ENCODE measurements around the gene PRKCQ.
A peak's percentile ranks its signal among the peaks of the same experiment; 100 is the strongest.

Gene PRKCQ

DNA sequence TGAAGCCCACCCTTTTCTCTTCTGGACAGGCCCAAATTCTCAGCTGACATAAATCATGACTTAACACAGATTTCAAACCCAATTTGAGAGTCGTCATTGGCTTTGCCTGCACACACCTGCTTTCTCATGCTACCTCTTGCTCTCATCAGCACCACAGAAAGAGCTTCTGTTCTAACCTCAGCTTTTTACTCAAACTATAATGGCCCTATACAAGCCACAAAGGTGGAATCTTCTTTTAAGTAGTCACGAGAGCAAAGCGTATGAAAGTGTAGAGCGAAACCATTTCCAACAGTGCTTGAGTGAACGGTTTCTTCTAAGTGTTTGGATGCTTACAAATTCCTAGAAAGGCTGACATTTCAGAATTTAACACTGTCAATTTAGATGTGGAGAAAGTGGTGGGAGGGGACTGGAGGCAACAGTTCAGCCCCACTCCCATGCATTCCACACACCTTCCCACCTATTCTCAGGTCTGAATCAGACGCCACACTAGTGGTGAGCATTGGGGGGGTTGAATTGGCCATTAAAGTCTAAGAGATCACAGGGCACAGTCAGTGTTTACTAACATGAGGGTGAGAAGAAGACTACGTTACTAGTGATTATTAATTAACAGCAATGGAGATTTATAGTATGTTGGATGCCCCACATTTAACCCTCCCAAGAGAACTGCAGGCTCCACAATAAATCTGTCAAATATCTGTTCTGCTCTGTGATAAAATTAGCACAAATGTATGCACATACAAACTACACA is 114.0 kb downstream of the PRKCQ start:
- Histone ChIP-seq H3K27me3 (ENCODE audit: control insufficient read depth in 3 of 3, insufficient read depth in 3 of 3, low read depth in 1 of 3, low read length in 3 of 3) (no peaks in the 10 kb centered on the region), H3K23ac (ENCODE audit: low read depth, low read length, poor library complexity) (no peak overlapping the region), H2AFZ (ENCODE audit: low read length) (no peak overlapping the region), H2AK5ac (ENCODE audit: low read depth, low read length) (no peak overlapping the region), H2BK15ac (ENCODE audit: low read length) (no peak overlapping the region), H3K27ac (replicated peaks; ENCODE audit: low read length) (no peak overlapping the region), H3K79me1 (ENCODE audit: low read depth, low read length) (no peaks in the 10 kb centered on the region), H3K4me1 (ENCODE audit: control insufficient read depth in 2 of 2, insufficient read depth in 1 of 2, low read depth in 1 of 2, low read length in 2 of 2) (no peaks in the 10 kb centered on the region), H2BK12ac (ENCODE audit: low read length) (no peak overlapping the region), H3K4me3 (ENCODE audit: low read length in 2 of 2) (no peak overlapping the region), H2BK5ac (ENCODE audit: low read length) (no peak overlapping the region), H3K36me3 (replicated peaks in 1 of 2; ENCODE audit: control insufficient read depth in 2 of 2, insufficient read depth in 2 of 2, low read length in 2 of 2) (no peaks in the 10 kb centered on the region), H3K9me3 (replicated peaks in 1 of 2; ENCODE audit: control insufficient read depth in 2 of 2, insufficient read depth in 1 of 2, low read depth in 1 of 2, low read length in 2 of 2) (no peaks in the 10 kb centered on the region), H4K8ac (ENCODE audit: low read depth, low read length) (no peak overlapping the region), H2BK120ac (ENCODE audit: low read depth, low read length) (no peak overlapping the region), H3K4ac (ENCODE audit: low read length) (no peak overlapping the region), H3K4me2 (ENCODE audit: insufficient read depth, low read length, poor library complexity, severe bottlenecking) (no peak overlapping the region), H3K18ac (ENCODE audit: low read length) (no peak overlapping the region), H4K91ac (ENCODE audit: low read depth, low read length, poor library complexity) (no peak overlapping the region), H3K14ac (ENCODE audit: low read length) (no peak overlapping the region), H3K9ac (ENCODE audit: low read depth, low read length, poor library complexity) (no peak overlapping the region)
- no CpG with 5 or more reads among the region's 7 CpGs for WGBS, 2 donors (ENCODE audit: extremely low coverage in 2 of 2, insufficient read length in 2 of 2, insufficient replicate concordance in 1 of 2)
- DNase-seq (ENCODE audit: low spot score) = no peak

DNA sequence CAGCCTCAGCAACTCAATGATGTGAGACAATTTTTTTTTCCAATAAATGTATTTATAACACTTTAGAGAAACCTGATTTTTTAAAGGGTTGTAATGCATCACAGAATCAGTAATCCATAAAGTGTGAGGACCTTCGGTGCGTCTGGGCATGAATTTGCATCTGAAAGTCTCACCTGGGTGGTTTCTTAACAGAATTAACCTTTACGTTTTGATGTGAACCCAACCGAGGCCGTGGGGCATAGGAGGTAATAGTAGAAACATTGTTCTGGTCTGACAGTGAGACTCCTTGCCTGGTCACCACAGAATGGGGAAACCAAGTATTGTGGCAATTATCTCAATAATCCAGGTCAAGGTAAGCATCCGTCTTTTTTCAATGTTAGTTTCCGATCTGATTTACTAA is 114.6 kb downstream of the PRKCQ start:
- H3K4ac ChIP-seq (ENCODE audit: low read length) = no peak overlapping the region
- no peak overlapping the region for H4K91ac ChIP-seq (ENCODE audit: low read depth, low read length, poor library complexity)
- H3K23ac ChIP-seq (ENCODE audit: low read depth, low read length, poor library complexity) = no peak overlapping the region
- no peak overlapping the region for H3K9ac ChIP-seq (ENCODE audit: low read depth, low read length, poor library complexity)
- no peaks in the 10 kb centered on the region for H3K27me3 ChIP-seq (ENCODE audit: control insufficient read depth in 3 of 3, insufficient read depth in 3 of 3, low read depth in 1 of 3, low read length in 3 of 3)
- H3K14ac ChIP-seq (ENCODE audit: low read length) = no peak overlapping the region
- no peak overlapping the region for H3K4me3 ChIP-seq (ENCODE audit: low read length in 2 of 2)
- H3K27ac ChIP-seq (replicated peaks; ENCODE audit: low read length) = no peak overlapping the region
- H2BK15ac ChIP-seq (ENCODE audit: low read length) = no peak overlapping the region
- DNase-seq (ENCODE audit: low spot score) = no peak
- no peak overlapping the region for H3K4me2 ChIP-seq (ENCODE audit: insufficient read depth, low read length, poor library complexity, severe bottlenecking)
- no peak overlapping the region for H4K8ac ChIP-seq (ENCODE audit: low read depth, low read length)
- no peaks in the 10 kb centered on the region for H3K79me1 ChIP-seq (ENCODE audit: low read depth, low read length)
- no peak overlapping the region for H3K18ac ChIP-seq (ENCODE audit: low read length)
- no peak overlapping the region for H2BK120ac ChIP-seq (ENCODE audit: low read depth, low read length)
- no CpG with 5 or more reads among the region's 7 CpGs for WGBS, 2 donors (ENCODE audit: extremely low coverage in 2 of 2, insufficient read length in 2 of 2, insufficient replicate concordance in 1 of 2)
- no peak overlapping the region for H2BK12ac ChIP-seq (ENCODE audit: low read length)
- no peak overlapping the region for H2AFZ ChIP-seq (ENCODE audit: low read length)
- H2AK5ac ChIP-seq (ENCODE audit: low read depth, low read length) = no peak overlapping the region
- H3K9me3 ChIP-seq (replicated peaks in 1 of 2; ENCODE audit: control insufficient read depth in 2 of 2, insufficient read depth in 1 of 2, low read depth in 1 of 2, low read length in 2 of 2) = no peaks in the 10 kb centered on the region
- no peaks in the 10 kb centered on the region for H3K36me3 ChIP-seq (replicated peaks in 1 of 2; ENCODE audit: control insufficient read depth in 2 of 2, insufficient read depth in 2 of 2, low read length in 2 of 2)
- H3K4me1 ChIP-seq (ENCODE audit: control insufficient read depth in 2 of 2, insufficient read depth in 1 of 2, low read depth in 1 of 2, low read length in 2 of 2) = no peaks in the 10 kb centered on the region
- no peak overlapping the region for H2BK5ac ChIP-seq (ENCODE audit: low read length)

DNA sequence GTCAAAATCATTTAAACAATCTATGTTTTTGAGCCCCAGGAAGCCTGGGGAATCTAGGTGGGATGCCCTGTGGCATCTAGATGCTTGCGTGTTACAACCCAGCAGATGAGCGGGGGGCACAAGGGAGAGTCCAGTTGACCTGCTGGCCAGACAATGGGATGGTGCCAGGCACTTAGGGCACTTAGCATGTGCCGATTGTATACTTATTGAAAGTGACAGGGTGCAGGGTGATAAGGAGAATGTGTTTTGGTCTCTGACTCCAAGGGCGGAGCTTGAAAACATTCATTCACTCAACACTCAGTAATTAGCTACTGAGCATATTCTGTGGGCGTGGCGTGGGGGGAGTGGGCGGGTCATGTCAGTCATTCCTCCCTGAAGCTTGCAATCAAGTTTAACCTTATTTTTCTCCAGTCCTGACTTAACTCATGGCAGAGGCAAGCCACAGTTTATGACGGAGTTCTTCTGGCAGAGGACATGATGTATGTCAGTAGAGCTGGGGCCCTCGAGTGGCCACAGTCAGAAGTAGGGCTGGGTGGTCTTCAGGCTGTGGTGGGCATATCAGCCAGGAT is 115.1 kb downstream of the PRKCQ start:
- Histone ChIP-seq H2BK12ac (ENCODE audit: low read length) (no peak overlapping the region), H3K9me3 (replicated peaks in 1 of 2; ENCODE audit: control insufficient read depth in 2 of 2, insufficient read depth in 1 of 2, low read depth in 1 of 2, low read length in 2 of 2) (no peaks in the 10 kb centered on the region), H3K23ac (ENCODE audit: low read depth, low read length, poor library complexity) (no peak overlapping the region), H2BK120ac (ENCODE audit: low read depth, low read length) (no peak overlapping the region), H2AFZ (ENCODE audit: low read length) (no peak overlapping the region), H3K14ac (ENCODE audit: low read length) (no peak overlapping the region), H3K4ac (ENCODE audit: low read length) (no peak overlapping the region), H3K18ac (ENCODE audit: low read length) (peak overlapping the region; percentile 11), H3K79me1 (ENCODE audit: low read depth, low read length) (no peaks in the 10 kb centered on the region), H3K4me2 (ENCODE audit: insufficient read depth, low read length, poor library complexity, severe bottlenecking) (no peak overlapping the region), H3K27ac (replicated peaks; ENCODE audit: low read length) (no peak overlapping the region), H2BK15ac (ENCODE audit: low read length) (no peak overlapping the region), H2BK5ac (ENCODE audit: low read length) (no peak overlapping the region), H2AK5ac (ENCODE audit: low read depth, low read length) (no peak overlapping the region), H3K36me3 (replicated peaks in 1 of 2; ENCODE audit: control insufficient read depth in 2 of 2, insufficient read depth in 2 of 2, low read length in 2 of 2) (no peaks in the 10 kb centered on the region), H3K27me3 (ENCODE audit: control insufficient read depth in 3 of 3, insufficient read depth in 3 of 3, low read depth in 1 of 3, low read length in 3 of 3) (no peaks in the 10 kb centered on the region), H4K91ac (ENCODE audit: low read depth, low read length, poor library complexity) (no peak overlapping the region), H3K9ac (ENCODE audit: low read depth, low read length, poor library complexity) (no peak overlapping the region), H3K4me3 (ENCODE audit: low read length in 2 of 2) (no peak overlapping the region), H3K4me1 (ENCODE audit: control insufficient read depth in 2 of 2, insufficient read depth in 1 of 2, low read depth in 1 of 2, low read length in 2 of 2) (no peaks in the 10 kb centered on the region), H4K8ac (ENCODE audit: low read depth, low read length) (no peak overlapping the region)
- no peak for DNase-seq (ENCODE audit: low spot score)
- no CpG with 5 or more reads among the region's 9 CpGs for WGBS, 2 donors (ENCODE audit: extremely low coverage in 2 of 2, insufficient read length in 2 of 2, insufficient replicate concordance in 1 of 2)

DNA sequence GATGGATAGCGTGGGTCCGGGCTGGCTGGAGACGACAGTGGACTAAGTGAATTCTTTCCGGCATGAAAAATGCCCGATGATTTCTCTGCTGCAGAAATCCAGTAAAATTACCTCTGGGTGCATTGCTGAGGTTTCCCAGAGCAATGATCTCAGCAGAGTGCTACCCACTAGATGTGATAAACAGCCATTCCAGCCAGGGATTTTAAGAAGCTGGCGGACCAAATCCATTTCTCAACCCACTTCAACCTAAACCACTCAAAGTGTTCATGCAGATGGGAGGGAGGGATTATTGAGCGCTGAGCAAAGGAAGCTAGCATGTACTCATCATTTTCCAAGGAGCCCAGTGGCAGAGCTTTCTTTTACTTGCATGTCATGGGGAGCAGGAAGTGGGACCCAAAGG is 116.7 kb downstream of the PRKCQ start:
- Histone ChIP-seq H3K4ac (ENCODE audit: low read length) (no peak overlapping the region), H3K27ac (replicated peaks; ENCODE audit: low read length) (no peak overlapping the region), H3K9ac (ENCODE audit: low read depth, low read length, poor library complexity) (no peak overlapping the region), H3K79me1 (ENCODE audit: low read depth, low read length) (no peaks in the 10 kb centered on the region), H2AK5ac (ENCODE audit: low read depth, low read length) (no peak overlapping the region), H2BK120ac (ENCODE audit: low read depth, low read length) (no peak overlapping the region), H2BK15ac (ENCODE audit: low read length) (no peak overlapping the region), H3K4me1 (ENCODE audit: control insufficient read depth in 2 of 2, insufficient read depth in 1 of 2, low read depth in 1 of 2, low read length in 2 of 2) (no peaks in the 10 kb centered on the region), H3K36me3 (replicated peaks in 1 of 2; ENCODE audit: control insufficient read depth in 2 of 2, insufficient read depth in 2 of 2, low read length in 2 of 2) (no peaks in the 10 kb centered on the region), H3K14ac (ENCODE audit: low read length) (no peak overlapping the region), H3K9me3 (replicated peaks in 1 of 2; ENCODE audit: control insufficient read depth in 2 of 2, insufficient read depth in 1 of 2, low read depth in 1 of 2, low read length in 2 of 2) (peaks cover 0 to 2% of the 10 kb centered on the region in 2 donors), H3K27me3 (ENCODE audit: control insufficient read depth in 3 of 3, insufficient read depth in 3 of 3, low read depth in 1 of 3, low read length in 3 of 3) (no peaks in the 10 kb centered on the region), H2BK12ac (ENCODE audit: low read length) (no peak overlapping the region), H3K4me2 (ENCODE audit: insufficient read depth, low read length, poor library complexity, severe bottlenecking) (no peak overlapping the region), H4K8ac (ENCODE audit: low read depth, low read length) (no peak overlapping the region), H4K91ac (ENCODE audit: low read depth, low read length, poor library complexity) (no peak overlapping the region), H2AFZ (ENCODE audit: low read length) (no peak overlapping the region), H3K23ac (ENCODE audit: low read depth, low read length, poor library complexity) (no peak overlapping the region), H3K18ac (ENCODE audit: low read length) (no peak overlapping the region), H2BK5ac (ENCODE audit: low read length) (no peak overlapping the region), H3K4me3 (ENCODE audit: low read length in 2 of 2) (no peak overlapping the region)
- DNase-seq (ENCODE audit: low spot score) = no peak
- WGBS, 2 donors (ENCODE audit: extremely low coverage in 2 of 2, insufficient read length in 2 of 2, insufficient replicate concordance in 1 of 2) = no CpG with 5 or more reads among the region's 7 CpGs
